Measurements from ENCODE around the gene GEN1.
A peak's percentile ranks its signal among the peaks of the same experiment; 100 is the strongest.

Gene GEN1

GRCh38 chr2:17830053-17831034, 76.4 kb downstream of the GEN1 start:
- Histone ChIP-seq H3K4me2 (ENCODE audit: low read depth, low read length, poor library complexity, severe bottlenecking) (no peak overlapping the region), H3K79me2 (ENCODE audit: insufficient read depth, low read length) (no peaks in the 10 kb centered on the region), H2AFZ (ENCODE audit: low read depth, low read length, severe bottlenecking) (no peak overlapping the region), H3K4me3 (ENCODE audit: insufficient read depth, low read length, poor library complexity, severe bottlenecking) (no peak overlapping the region), H3K9me3 (ENCODE audit: insufficient read depth, low read length) (no peaks in the 10 kb centered on the region), H3K27me3 (ENCODE audit: low read length) (no peaks in the 10 kb centered on the region), H3F3A (ENCODE audit: insufficient read depth) (no peaks in the 10 kb centered on the region), H4K20me1 (ENCODE audit: low read depth, low read length) (no peaks in the 10 kb centered on the region), H3K9me2 (replicated peaks; ENCODE audit: insufficient read depth, low read length) (no peaks in the 10 kb centered on the region), H3K36me3 (ENCODE audit: low read length) (no peaks in the 10 kb centered on the region), H3K27ac (ENCODE audit: low read depth, low read length) (no peak overlapping the region), H3K9ac (ENCODE audit: low read length) (no peak overlapping the region)
- TF ChIP-seq EZH2phosphoT487 (conservative IDR thresholded peaks at IDR 0.05; ENCODE audit: low read length) (no peak), CTCF (IDR thresholded peaks at IDR 0.05; ENCODE audit: insufficient read depth, low read length, poor library complexity, severe bottlenecking) (peak; percentile 60)

GRCh38 chr2:17835516-17835915, 81.6 kb downstream of the GEN1 start:
- H3K4me3 ChIP-seq (ENCODE audit: insufficient read depth, low read length, poor library complexity, severe bottlenecking): no peak overlapping the region
- H3K4me2 ChIP-seq (ENCODE audit: low read depth, low read length, poor library complexity, severe bottlenecking): no peak overlapping the region
- H2AFZ ChIP-seq (ENCODE audit: low read depth, low read length, severe bottlenecking): no peak overlapping the region
- H3K9me3 ChIP-seq (ENCODE audit: insufficient read depth, low read length): no peaks in the 10 kb centered on the region
- no peak overlapping the region for H3K27ac ChIP-seq (ENCODE audit: low read depth, low read length)
- no peaks in the 10 kb centered on the region for H3K27me3 ChIP-seq (ENCODE audit: low read length)
- no peaks in the 10 kb centered on the region for H3K9me2 ChIP-seq (replicated peaks; ENCODE audit: insufficient read depth, low read length)
- H3K79me2 ChIP-seq (ENCODE audit: insufficient read depth, low read length): no peaks in the 10 kb centered on the region
- H3K36me3 ChIP-seq (ENCODE audit: low read length): no peaks in the 10 kb centered on the region
- H4K20me1 ChIP-seq (ENCODE audit: low read depth, low read length): no peaks in the 10 kb centered on the region
- H3F3A ChIP-seq (ENCODE audit: insufficient read depth): no peaks in the 10 kb centered on the region
- H3K9ac ChIP-seq (ENCODE audit: low read length): no peak overlapping the region
- TF ChIP-seq EZH2phosphoT487 (conservative IDR thresholded peaks at IDR 0.05; ENCODE audit: low read length): no peak
- TF ChIP-seq CTCF (IDR thresholded peaks at IDR 0.05; ENCODE audit: insufficient read depth, low read length, poor library complexity, severe bottlenecking): no peak
